T-cell (primary cell): Measurements from ENCODE around the gene FGFR4. TPM values are rescaled to one million over a fixed set of nuclear protein-coding genes. Genes with fewer than 3 reads are reported as not detected.
"Not testable (repeated sequence)": the region's sequence is repeated elsewhere in the genome, so short reads cannot be mapped to it uniquely, and the experiment has no call there.

Source experiments
- ATAC-seq, 4 experiments: fragments of 200-7000 bp in 3 of 4; fragments of 150-1000 bp in 1 of 4; cut with Tn5 transposase; replicated peaks in 1 of 4; 1 replicate in 3 of 4; 2 replicates in 1 of 4; pipeline ENCODE4 v1.10.0; 2021; ENCODE audit warnings: moderate library complexity in 3 of 4, mild to moderate bottlenecking in 2 of 4, moderate number of reproducible peaks in 1 of 4
- CTCF ChIA-PET, 2 donors: fragments of 300-600 bp; sonication (Branson Sonifier 250); formaldehyde crosslinking; loops; one replicate each; lab custom pipeline; 2022; ENCODE audit warnings: antibody characterized with exemption in 2 of 2; lab: Charles Lee
- POLR2A ChIA-PET, 2 donors: fragments of 300-600 bp; sonication (Branson Sonifier 250); formaldehyde crosslinking; loops; one replicate each; lab custom pipeline; 2022; ENCODE audit warnings: antibody characterized with exemption in 2 of 2; lab: Charles Lee
- DNase-seq, 35 experiments: peaks; one replicate each; pipeline versions ENCODE4 v3.0.0 to v3.0.0-alpha.2; 2013 to 2023
- H3K27ac ChIP-seq: one replicate; pipeline ENCODE4 v1.5.1; 2013; ENCODE audit warnings: low read length
- H3K27me3 ChIP-seq, 2 experiments: replicated peaks in 1 of 2; 1 replicate in 1 of 2; 2 replicates in 1 of 2; pipeline versions ENCODE4 v1.6.1 to v1.7.0; 2013; ENCODE audit warnings: low read length in 1 of 2, mixed read lengths in 1 of 2; ENCODE audit not compliant: control insufficient read depth in 2 of 2, insufficient read depth in 2 of 2; ENCODE audit errors: extremely low read depth in 1 of 2
- H3K36me3 ChIP-seq, 2 donors: 1 replicate in 1 of 2; 2 replicates in 1 of 2; pipeline versions ENCODE4 v1.6.1 to v1.7.0; 2013; ENCODE audit warnings: low read length in 1 of 2; ENCODE audit not compliant: control insufficient read depth in 2 of 2, insufficient read depth in 1 of 2; ENCODE audit errors: extremely low read depth in 1 of 2
- H3K4me1 ChIP-seq, 2 experiments: 1 replicate in 1 of 2; 2 replicates in 1 of 2; pipeline versions ENCODE4 v1.6.1 to v1.7.0; 2013; ENCODE audit warnings: low read length in 2 of 2, mixed read lengths in 1 of 2; ENCODE audit not compliant: insufficient read depth in 2 of 2, control insufficient read depth in 1 of 2; ENCODE audit errors: extremely low read depth in 1 of 2
- H3K4me3 ChIP-seq, 2 donors: 1 replicate in 1 of 2; 2 replicates in 1 of 2; pipeline versions ENCODE4 v1.5.1 to v1.7.0; 2013; ENCODE audit warnings: mild to moderate bottlenecking in 2 of 2, low read length in 1 of 2, moderate library complexity in 1 of 2; ENCODE audit not compliant: control insufficient read depth in 1 of 2; ENCODE audit errors: extremely low read depth in 1 of 2
- H3K9me3 ChIP-seq: 2 replicates; pipeline ENCODE4 v1.7.0; 2013
- H3K27ac Mint-ChIP-seq, 2 donors: one replicate each; pipeline ENCODE4 v1.8.0; 2020 to 2021; ENCODE audit warnings: mild to moderate bottlenecking in 2 of 2, mixed read lengths in 2 of 2
- H3K27me3 Mint-ChIP-seq, 2 donors: one replicate each; pipeline ENCODE4 v1.8.0; 2021 to 2022; ENCODE audit warnings: mixed read lengths in 2 of 2
- H3K36me3 Mint-ChIP-seq: one replicate; pipeline ENCODE4 v1.8.0; 2021; ENCODE audit warnings: mixed read lengths
- H3K4me1 Mint-ChIP-seq, 3 donors: one replicate each; pipeline ENCODE4 v1.8.0; 2020 to 2022; ENCODE audit warnings: mixed read lengths in 3 of 3, mild to moderate bottlenecking in 1 of 3
- H3K4me3 Mint-ChIP-seq, 3 donors: one replicate each; pipeline ENCODE4 v1.8.0; 2020 to 2022; ENCODE audit warnings: mild to moderate bottlenecking in 3 of 3, mixed read lengths in 3 of 3, moderate library complexity in 3 of 3
- H3K9me3 Mint-ChIP-seq, 3 donors: one replicate each; pipeline ENCODE4 v1.8.0; 2020 to 2022; ENCODE audit warnings: mixed read lengths in 3 of 3
- WGBS: methylation state at CpG from one replicate; pipeline ENCODE4 v1.1.5; 2013; ENCODE audit warnings: missing lambda C conversion rate; ENCODE audit not compliant: insufficient coverage; 5-methylcytosine and 5-hydroxymethylcytosine counted together
- total RNA-seq, 35 experiments: library from RNA in 6 of 35; stranded (reverse) in 6 of 35; fragments of 120-200 nt in 1 of 35; gene quantifications; one replicate each; pipeline versions ENCODE4 v1.2.1 to v1.2.4 and lab custom pipeline; 2013 to 2026

FGFR4 gene
- total RNA-seq, 5 donors from 2014 or later (not counting 1 experiment from before 2014, with no cell fraction given): 1.6 to 5.1 (median 3.2) TPM

DNA sequence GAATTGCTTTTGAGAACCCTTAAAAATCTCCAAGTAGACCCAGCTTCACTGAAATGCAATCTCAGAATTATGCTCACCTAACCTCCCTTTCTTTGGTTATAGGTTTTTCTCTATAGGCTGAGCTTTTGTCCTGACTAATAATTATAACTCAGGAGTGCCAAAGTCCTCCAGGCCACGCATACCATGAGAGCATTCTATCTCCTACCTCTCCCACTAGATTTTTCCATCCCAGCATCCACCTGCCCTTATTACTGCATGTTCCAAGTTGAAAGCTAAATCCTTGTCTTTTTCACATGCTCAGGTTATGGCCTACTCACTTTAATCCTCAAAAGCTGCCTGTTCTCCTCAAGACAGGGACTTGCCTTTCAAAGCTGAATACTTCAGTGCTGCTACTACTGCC lies 42.1 kb upstream of the FGFR4 start:
- Histone ChIP-seq H3K36me3 (peaks cover 3 to 64% of the 10 kb centered on the region in 2 donors), H3K9me3 (no peaks in the 10 kb centered on the region), H3K4me3 (no peak overlapping the region), H3K27me3 (no peaks in the 10 kb centered on the region), H3K4me1 (no peaks in the 10 kb centered on the region), H3K27ac (no peak overlapping the region)
- POLR2A ChIA-PET: interaction anchor here in 1 of 2 donors (0.6 kb wide), 1 partner anchor 58 kb away, joined by 4 read pairs; no protein-coding TSS in a partner anchor
- no peak overlapping the region for H3K4me3 Mint-ChIP-seq
- H3K4me1 Mint-ChIP-seq: no peaks in the 10 kb centered on the region
- H3K27ac Mint-ChIP-seq: no peak overlapping the region
- no peaks in the 10 kb centered on the region for H3K27me3 Mint-ChIP-seq
- CTCF ChIA-PET: no interaction called here
- WGBS: 80% methylated on average over 1 of the region's 1 CpG
- DNase-seq (no peak), ATAC-seq (no peak)
- H3K36me3 Mint-ChIP-seq: peaks cover 47% of the 10 kb centered on the region
- H3K9me3 Mint-ChIP-seq: no peaks in the 10 kb centered on the region

DNA sequence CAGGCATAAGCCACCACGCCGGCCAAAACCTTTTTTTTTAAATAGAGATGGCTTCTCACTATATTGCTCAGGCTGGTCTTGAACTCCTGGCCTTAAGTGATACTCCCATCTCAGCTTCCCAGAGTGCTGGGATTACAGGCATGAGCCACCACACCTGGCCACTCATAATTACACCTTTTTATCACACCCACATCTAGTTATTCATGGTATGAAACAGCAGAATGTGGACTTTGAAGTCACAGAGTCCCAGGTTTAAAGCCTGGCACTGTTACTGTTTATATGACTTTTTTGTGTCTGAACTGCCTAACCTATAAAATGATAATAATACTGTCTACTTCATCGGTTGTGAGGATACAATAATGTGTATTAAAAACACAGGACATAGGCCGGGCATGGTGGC lies 41.1 kb upstream of the FGFR4 start:
- POLR2A ChIA-PET: interaction anchor here in 1 of 2 donors (0.6 kb wide), 1 partner anchor 59 kb away, joined by 4 read pairs; no protein-coding TSS in a partner anchor
- peaks cover 53% of the 10 kb centered on the region for H3K36me3 Mint-ChIP-seq

DNA sequence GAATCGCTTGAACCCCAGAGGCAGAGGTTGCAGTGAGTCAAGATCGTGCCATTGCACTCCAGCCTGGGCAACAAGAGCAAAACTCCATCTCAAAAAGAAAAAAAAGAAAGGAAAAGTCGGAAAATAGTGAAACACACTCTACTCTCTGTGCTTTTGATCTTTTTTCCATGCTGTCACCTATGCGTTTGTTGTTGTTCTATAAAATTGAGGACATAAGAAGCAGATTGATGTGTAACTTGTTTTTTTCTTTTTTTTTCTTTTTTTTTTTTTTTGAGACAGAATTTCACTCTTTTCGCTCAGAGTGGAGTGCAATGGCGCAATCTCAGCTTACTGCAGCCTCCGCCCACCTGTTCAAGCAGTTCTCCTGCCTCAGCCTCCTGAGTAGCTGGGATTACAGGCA lies 38.2 kb upstream of the FGFR4 start:
- H3K27ac ChIP-seq, CTCF ChIA-PET, H3K4me1 Mint-ChIP-seq, H3K9me3 Mint-ChIP-seq, H3K9me3 ChIP-seq, DNase-seq, POLR2A ChIA-PET, H3K27me3 Mint-ChIP-seq, H3K4me3 ChIP-seq, H3K27me3 ChIP-seq, ATAC-seq, H3K27ac Mint-ChIP-seq, H3K4me3 Mint-ChIP-seq, H3K4me1 ChIP-seq: not testable (repeated sequence)
- peaks cover 50% of the 10 kb centered on the region for H3K36me3 Mint-ChIP-seq
- peaks cover 13 to 62% of the 10 kb centered on the region in 2 donors for H3K36me3 ChIP-seq
- no CpG with 5 or more reads among the region's 7 CpGs for WGBS

More for the DNA sequence above, 41.1 kb upstream of the FGFR4 start:
- CTCF ChIA-PET: no interaction called here
- Histone ChIP-seq H3K4me1 (no peaks in the 10 kb centered on the region), H3K9me3 (no peaks in the 10 kb centered on the region), H3K4me3 (no peak overlapping the region), H3K27ac (no peak overlapping the region), H3K27me3 (no peaks in the 10 kb centered on the region), H3K36me3 (peaks cover 6 to 71% of the 10 kb centered on the region in 2 donors)
- ATAC-seq (no peak), DNase-seq (no peak)
- H3K9me3 Mint-ChIP-seq: no peaks in the 10 kb centered on the region
- H3K27ac Mint-ChIP-seq: no peak overlapping the region
- H3K4me3 Mint-ChIP-seq: no peak overlapping the region
- H3K27me3 Mint-ChIP-seq: no peaks in the 10 kb centered on the region
- H3K4me1 Mint-ChIP-seq: no peaks in the 10 kb centered on the region
- 92% methylated on average over 2 of the region's 4 CpGs for WGBS

DNA sequence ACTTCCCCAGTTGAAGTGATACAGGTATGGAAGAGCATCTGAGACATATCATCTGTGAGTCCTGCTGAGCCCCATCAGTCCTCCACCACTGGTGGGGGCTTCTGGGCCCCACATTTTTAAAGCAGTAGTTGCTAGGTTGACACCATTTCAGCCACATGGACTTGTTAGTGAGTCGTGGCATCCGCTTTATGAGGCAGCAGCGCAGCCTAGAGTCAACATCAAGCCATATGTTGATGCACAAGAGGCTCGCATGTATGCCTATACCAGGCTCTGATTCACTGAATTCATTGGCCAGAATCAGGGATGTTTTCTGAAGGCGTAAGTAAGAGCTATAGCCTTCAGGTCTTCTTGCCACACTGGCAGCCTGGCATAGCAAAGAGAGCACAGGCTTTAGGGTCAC lies 37.4 kb upstream of the FGFR4 start:
- Histone ChIP-seq H3K27ac (no peak overlapping the region), H3K9me3 (no peaks in the 10 kb centered on the region), H3K36me3 (peaks cover 13 to 55% of the 10 kb centered on the region in 2 donors), H3K4me1 (no peaks in the 10 kb centered on the region), H3K4me3 (no peak overlapping the region), H3K27me3 (no peaks in the 10 kb centered on the region)
- Mint-ChIP-seq H3K4me1 (no peaks in the 10 kb centered on the region), H3K9me3 (no peaks in the 10 kb centered on the region), H3K4me3 (no peak overlapping the region), H3K36me3 (peaks cover 45% of the 10 kb centered on the region), H3K27me3 (no peaks in the 10 kb centered on the region), H3K27ac (no peak overlapping the region)
- ChIA-PET CTCF (interaction anchor here in 1 of 2 donors (0.6 kb wide), 1 partner anchor 394 kb away, joined by 4 read pairs; no protein-coding TSS in a partner anchor), POLR2A (no interaction called here)
- 98% methylated on average over 5 of the region's 5 CpGs for WGBS
- no peak for DNase-seq
- no peak for ATAC-seq

DNA sequence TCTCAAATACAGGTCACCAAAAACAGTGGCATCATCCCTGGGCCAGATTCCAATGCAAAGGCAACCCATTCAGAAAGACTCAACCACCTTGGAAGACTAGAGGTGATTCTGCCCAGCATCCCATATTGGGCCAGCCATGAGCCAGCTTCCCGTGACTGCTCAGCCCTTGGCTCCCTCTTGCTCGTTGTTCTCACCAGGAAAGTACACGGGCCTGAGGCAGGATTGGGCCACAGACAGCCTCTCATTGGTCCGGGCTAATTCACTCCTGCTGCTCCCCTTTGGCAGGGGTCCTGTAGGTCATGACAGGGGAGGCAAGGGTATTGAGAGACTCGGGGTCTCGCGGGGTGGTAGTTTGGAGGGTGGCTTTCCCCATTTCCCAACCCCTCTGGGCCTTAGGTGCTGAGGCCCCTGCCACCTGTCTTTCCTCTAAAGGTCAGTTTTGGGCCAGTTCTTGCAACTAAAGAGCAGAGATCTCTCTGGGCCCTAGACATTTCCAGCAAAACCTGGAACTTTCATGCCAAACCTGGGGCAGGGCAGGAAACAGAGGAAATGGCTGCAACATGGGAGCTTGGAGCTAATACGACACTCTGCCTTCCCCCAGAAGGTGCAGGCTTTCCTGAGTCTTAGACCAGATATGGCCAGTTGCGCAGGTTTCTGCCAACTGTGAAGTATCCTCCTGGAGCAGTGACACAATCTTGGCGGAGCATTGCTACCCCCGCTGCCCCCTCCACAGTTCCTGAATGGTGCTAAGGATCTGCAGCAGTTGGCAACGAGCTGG lies 22.0 kb upstream of the FGFR4 start:
- Mint-ChIP-seq H3K36me3 (peaks cover 38% of the 10 kb centered on the region), H3K4me1 (no peaks in the 10 kb centered on the region)
- WGBS: 93% methylated on average over 9 of the region's 12 CpGs

DNA sequence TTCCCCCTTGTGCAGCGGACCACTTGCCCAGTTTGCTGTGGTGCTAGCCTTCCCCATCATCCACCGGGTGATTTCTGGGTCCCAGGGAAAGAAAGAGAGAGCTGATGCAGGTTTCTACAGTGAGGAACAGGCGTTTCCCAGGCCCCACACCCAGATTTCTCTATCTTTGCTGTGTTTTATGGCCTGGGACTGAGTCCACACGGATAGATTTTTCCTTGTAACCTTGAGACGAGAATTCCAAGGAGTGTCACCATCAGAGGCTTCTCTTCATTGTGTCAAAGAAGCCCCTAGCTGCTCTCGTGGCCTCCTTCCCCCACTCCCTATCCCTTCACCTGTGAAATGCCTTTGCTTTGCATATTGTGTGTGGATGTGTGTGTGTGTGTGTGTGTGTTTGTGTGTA lies 21.2 kb upstream of the FGFR4 start:
- CTCF ChIA-PET: no interaction called here
- H3K36me3 Mint-ChIP-seq: peaks cover 34% of the 10 kb centered on the region

More for the DNA sequence above, 22.0 kb upstream of the FGFR4 start:
- H3K27me3 Mint-ChIP-seq: no peaks in the 10 kb centered on the region
- ATAC-seq (no peak), DNase-seq (no peak)
- CTCF ChIA-PET: interaction anchor here in 1 of 2 donors (0.5 kb wide), 1 partner anchor 1341 kb away, joined by 3 read pairs; no protein-coding TSS in a partner anchor
- Histone ChIP-seq H3K4me3 (no peak overlapping the region), H3K4me1 (no peaks in the 10 kb centered on the region), H3K36me3 (peaks cover 32 to 34% of the 10 kb centered on the region in 2 donors), H3K9me3 (no peaks in the 10 kb centered on the region), H3K27ac (no peak overlapping the region), H3K27me3 (no peaks in the 10 kb centered on the region)
- no peaks in the 10 kb centered on the region for H3K9me3 Mint-ChIP-seq
- H3K4me3 Mint-ChIP-seq: no peak overlapping the region
- no peak overlapping the region for H3K27ac Mint-ChIP-seq
- POLR2A ChIA-PET: interaction anchor here in 1 of 2 donors (0.6 kb wide), 1 partner anchor 34 kb away, joined by 8 read pairs; no protein-coding TSS in a partner anchor

More for the DNA sequence above, 21.2 kb upstream of the FGFR4 start:
- H3K4me3 ChIP-seq: no peak overlapping the region
- no peaks in the 10 kb centered on the region for H3K27me3 Mint-ChIP-seq
- WGBS: 100% methylated on average over 1 of the region's 6 CpGs
- H3K9me3 Mint-ChIP-seq: no peaks in the 10 kb centered on the region
- no peaks in the 10 kb centered on the region for H3K4me1 ChIP-seq
- no peaks in the 10 kb centered on the region for H3K9me3 ChIP-seq
- POLR2A ChIA-PET: no interaction called here
- no peak overlapping the region for H3K27ac Mint-ChIP-seq
- H3K36me3 ChIP-seq: peaks cover 32 to 34% of the 10 kb centered on the region in 2 donors
- no peaks in the 10 kb centered on the region for H3K4me1 Mint-ChIP-seq
- no peak for DNase-seq
- H3K27ac ChIP-seq: no peak overlapping the region
- H3K27me3 ChIP-seq: no peaks in the 10 kb centered on the region
- H3K4me3 Mint-ChIP-seq: no peak overlapping the region
- no peak for ATAC-seq
